Liver (tissue), 9 donors: ENCODE measurements around the gene BRICD5. TPM values are rescaled to one million over a fixed set of nuclear protein-coding genes. Genes with fewer than 3 reads are reported as not detected.

Experiments used
- DNase-seq: peaks from one replicate; pipeline ENCODE4 v3.0.0-alpha.2; 2017; ENCODE audit warnings: low spot score
- H3K27ac ChIP-seq, 2 donors: one replicate each; pipeline ENCODE4 v1.7.0; 2013; ENCODE audit warnings: inconsistent platforms in 2 of 2, low read length in 2 of 2, control low read depth in 1 of 2, low read depth in 1 of 2, mild to moderate bottlenecking in 1 of 2
- H3K27me3 ChIP-seq, 4 donors: one replicate each; pipeline versions ENCODE4 v1.6.1 to v1.7.0; 2013; ENCODE audit warnings: low read length in 3 of 4, inconsistent platforms in 1 of 4, mild to moderate bottlenecking in 1 of 4, moderate library complexity in 1 of 4; ENCODE audit not compliant: control insufficient read depth in 4 of 4, insufficient read depth in 4 of 4
- H3K36me3 ChIP-seq, 4 donors: one replicate each; pipeline versions ENCODE4 v1.6.1 to v1.7.0; 2013; ENCODE audit warnings: low read length in 3 of 4, mild to moderate bottlenecking in 3 of 4, low read depth in 1 of 4, moderate library complexity in 1 of 4; ENCODE audit not compliant: control insufficient read depth in 4 of 4, insufficient read depth in 3 of 4
- H3K4me1 ChIP-seq, 4 donors: one replicate each; pipeline versions ENCODE4 v1.6.1 to v1.7.0; 2013; ENCODE audit warnings: low read length in 3 of 4, mild to moderate bottlenecking in 3 of 4, moderate library complexity in 1 of 4; ENCODE audit not compliant: control insufficient read depth in 4 of 4, insufficient read depth in 4 of 4
- H3K4me3 ChIP-seq, 3 donors: one replicate each; pipeline versions ENCODE4 v1.6.1 to v1.7.0; 2013; ENCODE audit warnings: low read length in 3 of 3, control low read depth in 1 of 3, low read depth in 1 of 3, mild to moderate bottlenecking in 1 of 3
- H3K9ac ChIP-seq, 2 donors: one replicate each; pipeline ENCODE4 v1.7.0; 2013; ENCODE audit warnings: low read length in 2 of 2, mild to moderate bottlenecking in 2 of 2, moderate library complexity in 2 of 2, control low read depth in 1 of 2, low read depth in 1 of 2
- H3K9me3 ChIP-seq, 4 donors: one replicate each; pipeline versions ENCODE4 v1.6.1 to v1.7.0; 2013; ENCODE audit warnings: low read length in 3 of 4; ENCODE audit not compliant: control insufficient read depth in 4 of 4
- ATF3 ChIP-seq: IDR thresholded peaks from 2 replicates; pipeline ENCODE4 v1.6.1; 2016; ENCODE audit warnings: antibody characterized with exemption
- CTCF ChIP-seq: fragments of 150-350 bp; IDR thresholded peaks from 2 replicates; pipeline ENCODE4 v1.5.1; 2017; ENCODE audit warnings: improper control_type of control experiment, low read depth, low read length; ENCODE audit not compliant: missing input control
- EGR1 ChIP-seq, 2 donors: IDR thresholded peaks; 2 replicates each; pipeline ENCODE4 v1.6.1; 2016 to 2018; ENCODE audit warnings: antibody characterized with exemption in 2 of 2, low read depth in 2 of 2
- FOXA1 ChIP-seq: IDR thresholded peaks from 2 replicates; pipeline ENCODE4 v1.6.1; 2016; ENCODE audit warnings: antibody characterized with exemption
- FOXA2 ChIP-seq: IDR thresholded peaks from 2 replicates; pipeline ENCODE4 v1.6.1; 2016; ENCODE audit warnings: antibody characterized with exemption
- GABPA ChIP-seq, 2 donors: IDR thresholded peaks in 1 of 2; conservative IDR thresholded peaks in 1 of 2; 2 replicates each; pipeline ENCODE4 v1.6.1; 2016; ENCODE audit warnings: antibody characterized with exemption in 2 of 2, mild to moderate bottlenecking in 1 of 2, moderate library complexity in 1 of 2
- HNF4A ChIP-seq, 2 donors: conservative IDR thresholded peaks; 2 replicates each; pipeline ENCODE4 v1.6.1; 2016; ENCODE audit warnings: antibody characterized with exemption in 2 of 2, mild to moderate bottlenecking in 2 of 2
- HNF4G ChIP-seq: IDR thresholded peaks from 2 replicates; pipeline ENCODE4 v1.6.1; 2016; ENCODE audit warnings: antibody characterized with exemption
- JUND ChIP-seq, 2 donors: IDR thresholded peaks; 2 replicates each; pipeline ENCODE4 v1.6.1; 2016; ENCODE audit warnings: antibody characterized with exemption in 2 of 2
- MAX ChIP-seq: IDR thresholded peaks from 2 replicates; pipeline ENCODE4 v1.6.1; 2016; ENCODE audit warnings: antibody characterized with exemption
- NR2F2 ChIP-seq: IDR thresholded peaks from 2 replicates; pipeline ENCODE4 v1.6.1; 2016; ENCODE audit warnings: antibody characterized with exemption
- RAD21 ChIP-seq, 2 donors: IDR thresholded peaks; 2 replicates each; pipeline ENCODE4 v1.6.1; 2016; ENCODE audit warnings: antibody characterized with exemption in 2 of 2, mild to moderate bottlenecking in 2 of 2
- REST ChIP-seq: IDR thresholded peaks from 2 replicates; pipeline ENCODE4 v1.6.1; 2016; ENCODE audit warnings: antibody characterized with exemption, mild to moderate bottlenecking
- RXRA ChIP-seq, 2 donors: IDR thresholded peaks; 2 replicates each; pipeline ENCODE4 v1.6.1; 2017 to 2018; ENCODE audit warnings: antibody characterized with exemption in 2 of 2, mild to moderate bottlenecking in 1 of 2
- SP1 ChIP-seq: IDR thresholded peaks from 2 replicates; pipeline ENCODE4 v1.6.1; 2018; ENCODE audit warnings: antibody characterized with exemption, mild to moderate bottlenecking
- TAF1 ChIP-seq: conservative IDR thresholded peaks from 2 replicates; pipeline ENCODE4 v1.6.1; 2016; ENCODE audit warnings: antibody characterized with exemption, mild to moderate bottlenecking
- YY1 ChIP-seq: IDR thresholded peaks from 2 replicates; pipeline ENCODE4 v1.6.1; 2016; ENCODE audit warnings: antibody characterized with exemption, mild to moderate bottlenecking
- ZBTB33 ChIP-seq: IDR thresholded peaks from 2 replicates; pipeline ENCODE4 v1.6.1; 2016; ENCODE audit warnings: antibody characterized with exemption
- WGBS: extraction: QIAGEN DNeasy Blood & Tissue Kit; methylation state at CpG from one replicate; pipeline ENCODE4 v1.1.7; 2013; 5-methylcytosine and 5-hydroxymethylcytosine counted together
- polyA plus RNA-seq, 2 donors: library from polyadenylated mRNA; stranded (reverse) in 1 of 2; unstranded in 1 of 2; fragments of 200-250 nt in 1 of 2; fragments of >200 nt in 1 of 2; fragmentation: Nextera tagmentation in 1 of 2; extraction: Ambion mirVana in 1 of 2; gene quantifications; one replicate each; pipeline versions ENCODE4 v1.2.1 to v1.2.3, GENCODE V29; 2013 to 2015
- total RNA-seq, 2 donors: library from RNA; depleted of rRNA; stranded (reverse); fragments of >200 nt; gene quantifications; one replicate each; pipeline ENCODE4 v1.2.3, GENCODE V29; 2014
- donor health status: healthy.
- donor health status: healthy.
- donor health status: healthy.
- donor health status: healthy.
- donor health status: healthy.

Gene BRICD5
- total and polyA plus RNA-seq, 4 donors: 0.26 to 1.9 (median 1.4) TPM

GRCh38 chr16:2163211-2163881, 47.3 kb downstream of the BRICD5 start (continued):
- TF ChIP-seq RAD21 (IDR thresholded peaks at IDR 0.05): no peak

- TF ChIP-seq TAF1 (no peak), YY1 (no peak), FOXA2 (no peak), RAD21 (IDR thresholded peaks at IDR 0.05) (no peak), ATF3 (no peak), SP1 (no peak), HNF4A (conservative IDR thresholded peaks at IDR 0.05) (no peak), JUND (IDR thresholded peaks at IDR 0.05) (no peak), GABPA (IDR thresholded peaks at IDR 0.05 in 1 of 2, conservative IDR thresholded peaks at IDR 0.05 in 1 of 2) (no peak), MAX (no peak), EGR1 (IDR thresholded peaks at IDR 0.05; ENCODE audit: low read depth in 2 of 2) (no peak), NR2F2 (no peak), RXRA (IDR thresholded peaks at IDR 0.05) (no peak), HNF4G (no peak), ZBTB33 (no peak), REST (no peak), CTCF (no peak), FOXA1 (no peak)
- no peak overlapping the region for H3K4me3 ChIP-seq
- no peaks in the 10 kb centered on the region for H3K27me3 ChIP-seq
- no peak for DNase-seq
- 83% methylated on average over 13 of the region's 13 CpGs for WGBS
- H3K27ac ChIP-seq: no peak overlapping the region
- H3K9me3 ChIP-seq: no peaks in the 10 kb centered on the region
- peaks cover 0 to 4% (median under 1%) of the 10 kb centered on the region in 4 donors for H3K36me3 ChIP-seq
- peaks cover 37 to 74% (median 59%) of the 10 kb centered on the region in 4 donors for H3K4me1 ChIP-seq
- H3K9ac ChIP-seq: no peak overlapping the region
These were observed 48.0 kb downstream of the BRICD5 start for GRCh38 chr16:2162676-2163118.
